Colonic mucosa (tissue), 4 donors: Measurements from ENCODE around the gene NBEAL2. TPM values are rescaled to one million over a fixed set of nuclear protein-coding genes. Genes with fewer than 3 reads are reported as not detected.

Experiments used
- DNase-seq: peaks from one replicate; pipeline ENCODE4 v3.0.0-alpha.2; 2020
- H3K27ac ChIP-seq: fragments of 200-600 bp; one replicate; pipeline ENCODE4 v1.8.0; 2021
- H3K27me3 ChIP-seq: fragments of 200-600 bp; one replicate; pipeline ENCODE4 v1.8.0; 2021
- H3K36me3 ChIP-seq: fragments of 200-600 bp; one replicate; pipeline ENCODE4 v1.8.0; 2021
- H3K4me1 ChIP-seq: fragments of 200-600 bp; one replicate; pipeline ENCODE4 v1.8.0; 2021; ENCODE audit warnings: mild to moderate bottlenecking
- H3K4me3 ChIP-seq: fragments of 200-600 bp; one replicate; pipeline ENCODE4 v1.8.0; 2021
- H3K9ac ChIP-seq, 2 donors: one replicate each; pipeline ENCODE4 v1.7.0; 2013; ENCODE audit warnings: control low read depth in 2 of 2, low read depth in 2 of 2, low read length in 2 of 2
- H3K9me3 ChIP-seq: fragments of 200-600 bp; one replicate; pipeline ENCODE4 v1.8.0; 2021
- intact Hi-C: fragments of 100-400 bp; cut with DNase I; formaldehyde crosslinking; loops from one replicate; pipeline ENCODE4 v1.14.1; 2022
- total RNA-seq, 2 donors: library from RNA; stranded (reverse); fragmentation: NEBNext Ultra II Directional in 1 of 2; extraction: Animal tissue kit (Norgen Biotek cat#: 25700) in 1 of 2; gene quantifications; one replicate each; pipeline ENCODE4 v1.2.1, GENCODE V29; 2021
- TF ChIP-seq, protein P1 (sequence below): fragments of 200-600 bp; IDR thresholded peaks from one replicate; pipeline ENCODE4 v1.8.0; 2022; ENCODE audit warnings: antibody characterized with exemption, mild to moderate bottlenecking
- donor health status: healthy.
- donor health status: DM: no; HTN: no; CAD: no.
- donor health status: DM: no; HTN: no; CAD: no.

The NBEAL2 gene
- total RNA-seq, 2 donors from 2014 or later, result 40.9 to 106 TPM

- DNase-seq, result no peak
- intact Hi-C loops, result no loop called here
- no peaks in the 10 kb centered on the region for H3K36me3 ChIP-seq
- peak overlapping the region; percentile 12 to 60 for H3K9ac ChIP-seq
- no peak overlapping the region for H3K4me3 ChIP-seq
- peaks cover 11% of the 10 kb centered on the region for H3K4me1 ChIP-seq
- peak overlapping the region; percentile 83 for H3K27ac ChIP-seq
- TF ChIP-seq, protein P1, sequence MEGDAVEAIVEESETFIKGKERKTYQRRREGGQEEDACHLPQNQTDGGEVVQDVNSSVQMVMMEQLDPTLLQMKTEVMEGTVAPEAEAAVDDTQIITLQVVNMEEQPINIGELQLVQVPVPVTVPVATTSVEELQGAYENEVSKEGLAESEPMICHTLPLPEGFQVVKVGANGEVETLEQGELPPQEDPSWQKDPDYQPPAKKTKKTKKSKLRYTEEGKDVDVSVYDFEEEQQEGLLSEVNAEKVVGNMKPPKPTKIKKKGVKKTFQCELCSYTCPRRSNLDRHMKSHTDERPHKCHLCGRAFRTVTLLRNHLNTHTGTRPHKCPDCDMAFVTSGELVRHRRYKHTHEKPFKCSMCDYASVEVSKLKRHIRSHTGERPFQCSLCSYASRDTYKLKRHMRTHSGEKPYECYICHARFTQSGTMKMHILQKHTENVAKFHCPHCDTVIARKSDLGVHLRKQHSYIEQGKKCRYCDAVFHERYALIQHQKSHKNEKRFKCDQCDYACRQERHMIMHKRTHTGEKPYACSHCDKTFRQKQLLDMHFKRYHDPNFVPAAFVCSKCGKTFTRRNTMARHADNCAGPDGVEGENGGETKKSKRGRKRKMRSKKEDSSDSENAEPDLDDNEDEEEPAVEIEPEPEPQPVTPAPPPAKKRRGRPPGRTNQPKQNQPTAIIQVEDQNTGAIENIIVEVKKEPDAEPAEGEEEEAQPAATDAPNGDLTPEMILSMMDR, result no peak
- H3K9me3 ChIP-seq, result no peaks in the 10 kb centered on the region
- H3K27me3 ChIP-seq, result no peaks in the 10 kb centered on the region
Observed at GRCh38 chr3:46982546-46982945, 3.1 kb downstream of the NBEAL2 start.

DNA sequence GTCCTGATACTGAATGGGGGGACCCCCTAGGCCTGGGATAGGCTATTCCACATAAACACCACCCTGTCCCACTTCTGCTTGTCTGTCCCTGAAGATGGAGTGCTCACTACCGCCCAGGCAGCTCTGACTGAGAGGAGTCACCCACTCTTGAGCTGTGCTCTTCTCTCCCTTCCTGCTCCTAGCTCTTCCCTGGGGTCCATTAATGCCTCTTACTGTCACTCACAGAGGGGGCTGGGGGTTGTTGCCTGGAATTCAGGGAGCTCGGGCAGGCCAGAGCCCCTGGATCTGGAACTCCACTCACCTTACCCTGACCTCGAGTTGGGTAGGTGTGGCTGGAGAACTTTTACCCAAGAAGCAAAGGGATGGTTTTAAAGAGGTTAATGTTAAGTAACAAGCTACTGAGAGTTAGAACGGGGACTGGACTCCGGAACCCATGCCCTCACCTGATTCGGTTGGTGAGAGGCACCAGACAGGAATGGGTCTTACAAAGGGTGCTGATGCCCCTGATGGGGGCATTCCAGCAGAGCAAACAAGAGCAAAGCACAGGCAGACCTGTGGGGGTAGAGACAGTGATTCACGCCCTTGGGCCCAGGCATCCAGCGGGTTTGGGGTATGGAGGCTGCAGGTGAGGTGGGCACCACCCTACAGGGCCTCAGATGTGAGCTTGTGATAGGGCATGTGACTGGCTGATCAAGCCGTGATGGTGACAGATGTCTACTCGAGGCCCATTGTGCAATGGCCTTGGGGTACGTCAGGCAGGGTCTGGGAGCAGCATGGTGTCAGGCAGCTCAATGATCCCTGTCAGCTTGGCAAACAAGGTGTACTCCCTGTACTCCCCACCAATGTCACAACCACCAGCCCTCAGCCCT, 5.4 kb downstream of the NBEAL2 start:
- intact Hi-C loops, result loop anchor here (5.0 kb wide), 1 partner anchor 58 kb away; no protein-coding TSS in a partner anchor
- no peaks in the 10 kb centered on the region for H3K36me3 ChIP-seq
- DNase-seq, result no peak
- H3K4me1 ChIP-seq, result peaks cover 16% of the 10 kb centered on the region
- no peak overlapping the region for H3K9ac ChIP-seq
- TF ChIP-seq, protein P1, result no peak
- no peak overlapping the region for H3K27ac ChIP-seq
- no peaks in the 10 kb centered on the region for H3K9me3 ChIP-seq
- H3K27me3 ChIP-seq, result no peaks in the 10 kb centered on the region
- H3K4me3 ChIP-seq, result no peak overlapping the region

DNA sequence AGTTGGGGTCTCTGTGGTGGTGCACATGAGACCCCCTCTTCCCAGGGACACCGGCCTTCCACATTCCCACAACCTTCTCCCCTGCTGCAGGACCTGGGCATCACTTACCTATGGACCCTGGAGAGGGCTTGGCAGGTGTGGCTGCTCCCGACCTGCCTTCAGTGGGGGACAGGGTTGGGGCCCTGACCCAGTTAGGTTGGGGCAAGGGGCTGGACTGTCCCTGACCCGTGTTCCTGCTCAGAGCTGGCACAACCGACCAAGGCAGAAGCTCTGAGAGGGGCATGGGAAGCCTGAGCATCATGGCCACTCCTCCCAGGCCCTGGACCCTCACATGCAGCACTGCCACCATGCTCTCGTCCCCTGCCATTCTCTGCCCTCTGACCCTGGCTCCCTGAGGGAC, 6.1 kb downstream of the NBEAL2 start:
- DNase-seq, result no peak
- peaks cover 16% of the 10 kb centered on the region for H3K4me1 ChIP-seq

GRCh38 chr3:46986055-46986730, 6.7 kb downstream of the NBEAL2 start:
- no peak overlapping the region for H3K9ac ChIP-seq
- no peak for DNase-seq
- no peaks in the 10 kb centered on the region for H3K9me3 ChIP-seq
- no peak overlapping the region for H3K27ac ChIP-seq
- no peaks in the 10 kb centered on the region for H3K36me3 ChIP-seq
- peaks cover 16% of the 10 kb centered on the region for H3K4me1 ChIP-seq
- TF ChIP-seq, protein P1, result no peak
- intact Hi-C loops, result loop anchor here (5.0 kb wide), 1 partner anchor 59 kb away; no protein-coding TSS in a partner anchor
- no peaks in the 10 kb centered on the region for H3K27me3 ChIP-seq
- no peak overlapping the region for H3K4me3 ChIP-seq

More for the DNA sequence above, 6.1 kb downstream of the NBEAL2 start:
- Histone ChIP-seq H3K9me3 (no peaks in the 10 kb centered on the region), H3K27ac (no peak overlapping the region), H3K27me3 (no peaks in the 10 kb centered on the region), H3K36me3 (no peaks in the 10 kb centered on the region), H3K9ac (no peak overlapping the region), H3K4me3 (no peak overlapping the region)
- intact Hi-C loops, result loop anchor here (5.0 kb wide), 1 partner anchor 58 kb away; no protein-coding TSS in a partner anchor
- TF ChIP-seq, protein P1, result no peak

- intact Hi-C loops, result loop anchor here (5.0 kb wide), 1 partner anchor 60 kb away; no protein-coding TSS in a partner anchor
- no peak overlapping the region for H3K4me3 ChIP-seq
- no peaks in the 10 kb centered on the region for H3K9me3 ChIP-seq
- peaks cover 13% of the 10 kb centered on the region for H3K4me1 ChIP-seq
- DNase-seq, result no peak
- TF ChIP-seq, protein P1, result no peak
- H3K9ac ChIP-seq, result peak overlapping the region; percentile 6 to 35
- H3K36me3 ChIP-seq, result no peaks in the 10 kb centered on the region
- no peaks in the 10 kb centered on the region for H3K27me3 ChIP-seq
- peak overlapping the region; percentile 44 for H3K27ac ChIP-seq
Observed at GRCh38 chr3:46986782-46987310, 7.4 kb downstream of the NBEAL2 start.
